Peyer's patch (tissue), 4 donors: ENCODE data around the gene EXOSC6. TPM values are rescaled to one million over a fixed set of nuclear protein-coding genes. Genes with fewer than 3 reads are reported as not detected.
"Not testable (repeated sequence)": the region's sequence is repeated elsewhere in the genome, so short reads cannot be mapped to it uniquely, and the experiment has no call there.

Source experiments
- DNase-seq, 3 donors: peaks; one replicate each; pipeline ENCODE4 v3.0.0-alpha.2; 2017 to 2019
- H3K27ac ChIP-seq, 4 donors: fragments of 200-600 bp; sonication (generic); one replicate each; pipeline ENCODE4 v1.5.1; 2016 to 2019
- H3K27me3 ChIP-seq, 2 donors: fragments of 200-600 bp; sonication (generic); one replicate each; pipeline ENCODE4 v1.5.1; 2019
- H3K36me3 ChIP-seq, 3 donors: fragments of 200-600 bp; sonication (generic); one replicate each; pipeline ENCODE4 v1.5.1; 2016 to 2019
- H3K4me1 ChIP-seq, 4 donors: fragments of 200-600 bp; sonication (generic); one replicate each; pipeline ENCODE4 v1.5.1; 2016 to 2019
- H3K4me3 ChIP-seq, 4 donors: fragments of 200-600 bp; sonication (generic); 1 replicate in 3 of 4; 2 replicates in 1 of 4; pipeline ENCODE4 v1.5.1; 2016 to 2019; ENCODE audit warnings: mild to moderate bottlenecking in 1 of 4
- H3K9me3 ChIP-seq, 4 donors: fragments of 200-600 bp; sonication (generic); one replicate each; pipeline ENCODE4 v1.5.1; 2016 to 2019; ENCODE audit warnings: mild to moderate bottlenecking in 1 of 4
- CTCF ChIP-seq, 6 experiments: fragments of 450-650 bp in 4 of 6; fragments of 200-600 bp in 2 of 6; sonication (generic) in 1 of 6; IDR thresholded peaks; one replicate each; pipeline ENCODE4 v1.5.1; 2017 to 2019; ENCODE audit warnings: antibody characterized with exemption in 6 of 6, mild to moderate bottlenecking in 3 of 6, moderate library complexity in 1 of 6
- POLR2A ChIP-seq, 2 donors: fragments of 450-650 bp; IDR thresholded peaks; one replicate each; pipeline ENCODE4 v1.5.1; 2017; ENCODE audit warnings: antibody characterized with exemption in 2 of 2, mild to moderate bottlenecking in 2 of 2, moderate library complexity in 2 of 2
- total RNA-seq, 4 donors: library from RNA; depleted of rRNA; stranded (reverse); fragments of >200 nt; gene quantifications; one replicate each; pipeline ENCODE4 v1.1.0, GENCODE V29; 2016

EXOSC6 gene
- 10 to 100 TPM; 15.7 to 33.4 (median 20.9) TPM for total RNA-seq

- Histone ChIP-seq H3K4me3 (peak within 1 kb of the TSS; percentile 78 to 84 (median 78)), H3K4me1 (peaks cover 0 to 21% (median 9%) of the 10 kb centered on the region in 4 donors), H3K27ac (peak within 1 kb of the TSS; percentile 74 to 96 (median 92)), H3K9me3 (no peaks in the 10 kb centered on the region), H3K36me3 (peaks cover 0 to 40% (median 0%) of the 10 kb centered on the region in 3 donors), H3K27me3 (no peaks in the 10 kb centered on the region)
- TF ChIP-seq POLR2A (IDR thresholded peaks at IDR 0.05), result peak; percentile 66 to 84
- TF ChIP-seq CTCF (IDR thresholded peaks at IDR 0.05), result peak; percentile 89 to 97 (median 94)
- DNase-seq, result peak; percentile 85 to 96 (median 95)
These were observed at the start of gene EXOSC6 for GRCh38 chr16:70251629-70252354. TSS of gene EXOSC6 (minus strand) at chr16:70251940. CDS start at chr16:70251900, 40 bp downstream.

- no peak for DNase-seq
- TF ChIP-seq CTCF (IDR thresholded peaks at IDR 0.05) (no peak), POLR2A (IDR thresholded peaks at IDR 0.05) (no peak)
These were observed 49.4 kb upstream of the EXOSC6 start for GRCh38 chr16:70301121-70301520.

GRCh38 chr16:70298988-70299938, 47.5 kb upstream of the EXOSC6 start, which contains the start of gene DDX19B:
TSS of gene DDX19B (plus strand) at chr16:70299186. CDS start at chr16:70299298, 112 bp downstream.
- no peaks in the 10 kb centered on the region for H3K27me3 ChIP-seq
- H3K36me3 ChIP-seq, result peaks cover 0 to 6% (median 0%) of the 10 kb centered on the region in 3 donors
- H3K27ac ChIP-seq, result peak within 1 kb of the TSS; percentile 93 to 98 (median 95)
- TF ChIP-seq POLR2A (IDR thresholded peaks at IDR 0.05) (peak in 1 of 2 donors; percentile 59), CTCF (IDR thresholded peaks at IDR 0.05) (peak in 1 of 6 experiments; percentile 10)
- peak; percentile 83 to 90 (median 84) for DNase-seq
- H3K9me3 ChIP-seq, result no peaks in the 10 kb centered on the region
- H3K4me1 ChIP-seq, result peaks cover 0 to 10% (median under 1%) of the 10 kb centered on the region in 4 donors
- peak within 1 kb of the TSS; percentile 75 to 96 (median 80) for H3K4me3 ChIP-seq

More at GRCh38 chr16:70301121-70301520, 49.4 kb upstream of the EXOSC6 start:
- Histone ChIP-seq H3K27ac (no peak overlapping the region), H3K4me3 (no peak overlapping the region), H3K36me3 (peaks cover 0 to 6% (median 0%) of the 10 kb centered on the region in 3 donors), H3K9me3 (no peaks in the 10 kb centered on the region), H3K4me1 (peaks cover 0 to 10% (median 2%) of the 10 kb centered on the region in 4 donors), H3K27me3 (no peaks in the 10 kb centered on the region)

- Histone ChIP-seq H3K27me3 (no peaks in the 10 kb centered on the region), H3K27ac (no peak overlapping the region), H3K36me3 (peaks cover 0 to 4% (median 0%) of the 10 kb centered on the region in 3 donors), H3K4me3 (no peak overlapping the region), H3K4me1 (peaks cover 0 to 10% (median 0%) of the 10 kb centered on the region in 4 donors), H3K9me3 (no peaks in the 10 kb centered on the region)
- no peak for DNase-seq
- TF ChIP-seq CTCF (IDR thresholded peaks at IDR 0.05), result no peak
- no peak for TF ChIP-seq POLR2A (IDR thresholded peaks at IDR 0.05)
These were observed 43.9 kb upstream of the EXOSC6 start for GRCh38 chr16:70295634-70296033.

GRCh38 chr16:70294385-70295025, 42.8 kb upstream of the EXOSC6 start:
- no peaks in the 10 kb centered on the region for H3K36me3 ChIP-seq
- no peak overlapping the region for H3K27ac ChIP-seq
- DNase-seq, result no peak
- no peaks in the 10 kb centered on the region for H3K27me3 ChIP-seq
- H3K4me1 ChIP-seq, result peaks cover 0 to 5% (median 0%) of the 10 kb centered on the region in 4 donors
- TF ChIP-seq CTCF (IDR thresholded peaks at IDR 0.05) (no peak), POLR2A (IDR thresholded peaks at IDR 0.05) (no peak)
- H3K9me3 ChIP-seq, result no peaks in the 10 kb centered on the region
- H3K4me3 ChIP-seq, result no peak overlapping the region

GRCh38 chr16:70292148-70292547, 40.4 kb upstream of the EXOSC6 start:
- not testable (repeated sequence) for H3K27me3 ChIP-seq, DNase-seq, H3K36me3 ChIP-seq, H3K4me3 ChIP-seq, H3K9me3 ChIP-seq, H3K27ac ChIP-seq
- peaks cover 0 to 10% (median 2%) of the 10 kb centered on the region in 4 donors for H3K4me1 ChIP-seq
